PFSK-1 (cell line): ENCODE measurements around the gene APOL6.

Source experiments
- FOXP2 ChIP-seq: optimal IDR thresholded peaks from 2 replicates; pipeline ENCODE3; 2011; ENCODE audit warnings: borderline replicate concordance, control low read depth, inconsistent platforms; ENCODE audit not compliant: insufficient read depth; ENCODE audit errors: extremely low read length, extremely low read depth
- POLR2AphosphoS5 ChIP-seq: IDR thresholded peaks from 2 replicates; pipeline ENCODE4 v1.6.1; 2012; ENCODE audit warnings: low read depth, mild to moderate bottlenecking, control low read depth, low read length, moderate library complexity
- REST ChIP-seq, 2 experiments: IDR thresholded peaks; 2 replicates each; pipeline versions ENCODE4 v1.6.1 to v1.8.0; 2011 to 2012; ENCODE audit warnings: low read depth in 2 of 2, low read length in 2 of 2, control low read depth in 1 of 2, inconsistent platforms in 1 of 2, mild to moderate bottlenecking in 1 of 2, moderate library complexity in 1 of 2; ENCODE audit not compliant: insufficient read depth in 1 of 2
- SIN3A ChIP-seq: IDR thresholded peaks from 2 replicates; pipeline ENCODE4 v1.6.1; 2012; ENCODE audit warnings: mild to moderate bottlenecking, low read length, moderate library complexity, borderline replicate concordance; ENCODE audit not compliant: insufficient read depth
- TAF1 ChIP-seq: IDR thresholded peaks from 2 replicates; pipeline ENCODE4 v1.6.1; 2012; ENCODE audit warnings: low read length, control low read depth, borderline replicate concordance; ENCODE audit not compliant: insufficient read depth

APOL6 gene

GRCh38 chr22:35642305-35642741, 5.9 kb upstream of the APOL6 start:
- TF ChIP-seq FOXP2 (no peak), REST (IDR thresholded peaks at IDR 0.05; ENCODE audit: insufficient read depth in 1 of 2, low read depth in 2 of 2, low read length in 2 of 2) (no peak), POLR2AphosphoS5 (no peak), TAF1 (no peak), SIN3A (no peak)

- no peak for TF ChIP-seq FOXP2
- no peak for TF ChIP-seq SIN3A
Observed at GRCh38 chr22:35643991-35644390, 4.3 kb upstream of the APOL6 start.

GRCh38 chr22:35645646-35646045, 2.6 kb upstream of the APOL6 start:
- TF ChIP-seq REST (IDR thresholded peaks at IDR 0.05; ENCODE audit: insufficient read depth in 1 of 2, low read depth in 2 of 2, low read length in 2 of 2) (no peak), POLR2AphosphoS5 (no peak)

GRCh38 chr22:35649026-35649553, 844 bp downstream of the APOL6 start:
- no peak for TF ChIP-seq REST (IDR thresholded peaks at IDR 0.05; ENCODE audit: insufficient read depth in 1 of 2, low read depth in 2 of 2, low read length in 2 of 2)
- no peak for TF ChIP-seq TAF1
- no peak for TF ChIP-seq FOXP2
- no peak for TF ChIP-seq SIN3A
- TF ChIP-seq POLR2AphosphoS5: no peak

GRCh38 chr22:35649636-35650250, 1.5 kb downstream of the APOL6 start:
- TF ChIP-seq SIN3A: no peak
- TF ChIP-seq REST (IDR thresholded peaks at IDR 0.05; ENCODE audit: insufficient read depth in 1 of 2, low read depth in 2 of 2, low read length in 2 of 2): no peak
- no peak for TF ChIP-seq FOXP2
- no peak for TF ChIP-seq TAF1
- TF ChIP-seq POLR2AphosphoS5: no peak
